Lung (tissue), 12 donors: ENCODE results near the gene COPRS. TPM values are rescaled to one million over a fixed set of nuclear protein-coding genes. Genes with fewer than 3 reads are reported as not detected.

Experiments used
- ATAC-seq: fragments of 200-7000 bp; cut with Tn5 transposase; one replicate; pipeline ENCODE4 v1.9.1; 2020; ENCODE audit warnings: moderate number of reproducible peaks; ENCODE audit not compliant: insufficient read depth, low FRiP score
- DNase-seq, 3 donors: peaks; one replicate each; pipeline ENCODE4 v3.0.0-alpha.2; 2013 to 2017
- H3K27ac ChIP-seq, 2 donors: one replicate each; pipeline ENCODE4 v1.5.1; 2013; ENCODE audit warnings: mild to moderate bottlenecking in 2 of 2, moderate library complexity in 2 of 2, control low read depth in 1 of 2, inconsistent platforms in 1 of 2, low read depth in 1 of 2, low read length in 1 of 2
- H3K27me3 ChIP-seq, 3 donors: one replicate each; pipeline ENCODE4 v1.5.1; 2013; ENCODE audit warnings: low read length in 2 of 3; ENCODE audit not compliant: control insufficient read depth in 3 of 3, insufficient read depth in 3 of 3
- H3K36me3 ChIP-seq, 4 donors: one replicate each; pipeline ENCODE4 v1.5.1; 2013; ENCODE audit warnings: low read length in 4 of 4, mild to moderate bottlenecking in 1 of 4, moderate library complexity in 1 of 4; ENCODE audit not compliant: control insufficient read depth in 4 of 4, insufficient read depth in 4 of 4
- H3K4me1 ChIP-seq, 5 donors: one replicate each; pipeline ENCODE4 v1.5.1; 2013; ENCODE audit warnings: low read length in 5 of 5, mild to moderate bottlenecking in 2 of 5, moderate library complexity in 1 of 5; ENCODE audit not compliant: control insufficient read depth in 5 of 5, insufficient read depth in 5 of 5
- H3K4me3 ChIP-seq: one replicate; pipeline ENCODE4 v1.5.1; 2013; ENCODE audit warnings: mild to moderate bottlenecking, control low read depth, moderate library complexity
- H3K9ac ChIP-seq, 2 donors: one replicate each; pipeline ENCODE4 v1.5.1; 2013; ENCODE audit warnings: low read length in 2 of 2, control low read depth in 1 of 2; ENCODE audit not compliant: insufficient read depth in 1 of 2
- H3K9me3 ChIP-seq, 4 donors: one replicate each; pipeline ENCODE4 v1.5.1; 2013; ENCODE audit warnings: low read length in 3 of 4, mild to moderate bottlenecking in 1 of 4, moderate library complexity in 1 of 4; ENCODE audit not compliant: control insufficient read depth in 4 of 4, insufficient read depth in 3 of 4
- CTCF ChIP-seq: IDR thresholded peaks from 2 replicates; pipeline ENCODE4 v1.5.1; 2012; ENCODE audit warnings: mild to moderate bottlenecking; ENCODE audit errors: control extremely low read depth, extremely low read depth
- WGBS, 2 donors: extraction: QIAGEN DNeasy Blood & Tissue Kit; methylation state at CpG; one replicate each; pipeline ENCODE4 v1.1.7; 2013; 5-methylcytosine and 5-hydroxymethylcytosine counted together
- polyA plus RNA-seq, 2 donors: library from polyadenylated mRNA; stranded (reverse); fragments of 200-250 nt; gene quantifications; one replicate each; pipeline ENCODE4 v1.2.1, GENCODE V29; 2013
- total RNA-seq, 2 donors: library from RNA; depleted of rRNA in 1 of 2; stranded (reverse); fragments of >200 nt in 1 of 2; gene quantifications; one replicate each; pipeline ENCODE4 v1.2.1, GENCODE V29; 2014 to 2021
- donor health status: control.
- donor health status: control.
- donor health status: Bipolar disorder and iron deficiency.
- donor health status: healthy.
- donor health status: DM: yes; HTN: yes; CAD: no.

COPRS gene
- total and polyA plus RNA-seq, 4 donors, result 21.0 to 64.7 (median 38.4) TPM

- Histone ChIP-seq H3K27ac (peak overlapping the region; percentile 7 to 92), H3K27me3 (no peaks in the 10 kb centered on the region), H3K9me3 (no peaks in the 10 kb centered on the region), H3K4me1 (peaks cover 0 to 16% (median 8%) of the 10 kb centered on the region in 5 donors), H3K9ac (peak overlapping the region; percentile 50 to 73), H3K36me3 (peaks cover 0 to 14% (median 4%) of the 10 kb centered on the region in 4 donors), H3K4me3 (peak overlapping the region; percentile 49)
- no peak for ATAC-seq
- TF ChIP-seq CTCF, result no peak
- DNase-seq, result no peak
- WGBS, 2 donors, result 33 to 41% methylated on average over 13 of the region's 13 CpGs
These were observed 963 bp downstream of the COPRS start for GRCh38 chr17:31857920-31858641.

DNA sequence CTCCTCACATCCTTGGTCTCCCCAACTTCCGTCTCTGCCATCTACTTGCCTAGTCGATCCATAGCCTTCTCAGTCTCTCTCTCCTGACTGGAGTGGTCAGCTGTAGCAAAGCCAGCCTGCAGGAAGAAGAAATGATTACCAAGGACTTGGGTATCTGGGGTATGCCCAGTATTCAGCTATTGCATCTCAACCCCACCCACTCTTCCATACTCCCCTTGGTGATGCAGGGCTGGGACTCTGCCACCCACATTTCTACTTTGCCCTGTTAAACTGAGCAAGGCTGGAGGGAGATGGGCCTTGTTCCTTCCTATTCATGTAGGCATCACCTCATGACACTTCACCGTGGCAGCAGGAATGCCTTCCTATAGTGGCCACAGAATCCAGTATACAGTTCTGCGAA lies 2.3 kb downstream of the COPRS start:
- no peak for TF ChIP-seq CTCF
- Histone ChIP-seq H3K4me3 (no peak overlapping the region), H3K9ac (no peak overlapping the region), H3K4me1 (peaks cover 0 to 16% (median 8%) of the 10 kb centered on the region in 5 donors), H3K36me3 (peaks cover 6 to 15% (median 7%) of the 10 kb centered on the region in 4 donors), H3K9me3 (no peaks in the 10 kb centered on the region), H3K27ac (no peak overlapping the region), H3K27me3 (no peaks in the 10 kb centered on the region)
- 95 to 96% methylated on average over 4 of the region's 4 CpGs for WGBS, 2 donors
- DNase-seq, result no peak
- no peak for ATAC-seq

GRCh38 chr17:31854672-31855071 lies 4.4 kb downstream of the COPRS start:
- Histone ChIP-seq H3K27me3 (no peaks in the 10 kb centered on the region), H3K4me3 (no peak overlapping the region), H3K9ac (no peak overlapping the region), H3K4me1 (peaks cover 0 to 16% (median 8%) of the 10 kb centered on the region in 5 donors), H3K27ac (no peak overlapping the region), H3K36me3 (peaks cover 8 to 17% (median 9%) of the 10 kb centered on the region in 4 donors), H3K9me3 (no peaks in the 10 kb centered on the region)
- ATAC-seq (no peak), DNase-seq (no peak)
- 75 to 89% methylated on average over 2 of the region's 2 CpGs for whole genome bisulfite sequencing, 2 donors
- no peak for TF ChIP-seq CTCF
